ENCODE results near the gene SDF2.
"Not testable (repeated sequence)": the region's sequence is repeated elsewhere in the genome, so short reads cannot be mapped to it uniquely, and the experiment has no call there.

DNA sequence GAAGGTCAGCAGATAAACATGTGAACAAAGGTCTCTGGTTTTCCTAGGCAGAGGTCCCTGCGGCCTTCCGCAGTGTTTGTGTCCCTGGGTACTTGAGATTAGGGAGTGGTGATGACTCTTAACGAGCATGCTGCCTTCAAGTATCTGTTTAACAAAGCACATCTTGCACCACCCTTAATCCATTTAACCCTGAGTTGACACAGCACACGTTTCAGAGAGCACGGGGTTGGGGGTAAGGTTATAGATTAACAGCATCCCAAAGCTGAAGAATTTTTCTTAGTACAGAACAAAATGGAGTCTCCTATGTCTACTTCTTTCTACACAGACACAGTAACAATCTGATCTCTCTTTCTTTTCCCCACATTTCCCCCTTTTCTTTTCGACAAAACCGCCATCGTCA lies 3.4 kb downstream of the SDF2 start:
- not testable (repeated sequence) for TF ChIP-seq POLR2A (IDR thresholded peaks at IDR 0.05)
- TF ChIP-seq, protein P1, sequence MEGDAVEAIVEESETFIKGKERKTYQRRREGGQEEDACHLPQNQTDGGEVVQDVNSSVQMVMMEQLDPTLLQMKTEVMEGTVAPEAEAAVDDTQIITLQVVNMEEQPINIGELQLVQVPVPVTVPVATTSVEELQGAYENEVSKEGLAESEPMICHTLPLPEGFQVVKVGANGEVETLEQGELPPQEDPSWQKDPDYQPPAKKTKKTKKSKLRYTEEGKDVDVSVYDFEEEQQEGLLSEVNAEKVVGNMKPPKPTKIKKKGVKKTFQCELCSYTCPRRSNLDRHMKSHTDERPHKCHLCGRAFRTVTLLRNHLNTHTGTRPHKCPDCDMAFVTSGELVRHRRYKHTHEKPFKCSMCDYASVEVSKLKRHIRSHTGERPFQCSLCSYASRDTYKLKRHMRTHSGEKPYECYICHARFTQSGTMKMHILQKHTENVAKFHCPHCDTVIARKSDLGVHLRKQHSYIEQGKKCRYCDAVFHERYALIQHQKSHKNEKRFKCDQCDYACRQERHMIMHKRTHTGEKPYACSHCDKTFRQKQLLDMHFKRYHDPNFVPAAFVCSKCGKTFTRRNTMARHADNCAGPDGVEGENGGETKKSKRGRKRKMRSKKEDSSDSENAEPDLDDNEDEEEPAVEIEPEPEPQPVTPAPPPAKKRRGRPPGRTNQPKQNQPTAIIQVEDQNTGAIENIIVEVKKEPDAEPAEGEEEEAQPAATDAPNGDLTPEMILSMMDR (IDR thresholded peaks at IDR 0.05): not testable (repeated sequence)

Data from right lobe of liver (tissue), 4 donors.